GM12892 (cell line): Measurements from ENCODE around the gene LRTM1.

ENCODE experiments used
- DNase-seq: peaks from one replicate; pipeline ENCODE4 v3.0.0; 2011; ENCODE audit not compliant: insufficient read length
- FAIRE-seq: peaks from 2 replicates; lab custom pipeline; 2011; peaks lifted over from hg19 to GRCh38; lab: Jason Lieb, UNC
- POLR2A ChIP-seq: IDR thresholded peaks from 2 replicates; pipeline ENCODE4 v1.6.1; 2011; ENCODE audit warnings: low read depth, low read length, control low read depth
- POLR2AphosphoS5 ChIP-seq: IDR thresholded peaks from 2 replicates; pipeline ENCODE4 v1.6.1; 2011; ENCODE audit warnings: low read depth, low read length, control low read depth
- TAF1 ChIP-seq: IDR thresholded peaks from 2 replicates; pipeline ENCODE4 v1.6.1; 2011; ENCODE audit warnings: low read depth, mild to moderate bottlenecking, control low read depth, low read length, borderline replicate concordance

Gene LRTM1

DNA sequence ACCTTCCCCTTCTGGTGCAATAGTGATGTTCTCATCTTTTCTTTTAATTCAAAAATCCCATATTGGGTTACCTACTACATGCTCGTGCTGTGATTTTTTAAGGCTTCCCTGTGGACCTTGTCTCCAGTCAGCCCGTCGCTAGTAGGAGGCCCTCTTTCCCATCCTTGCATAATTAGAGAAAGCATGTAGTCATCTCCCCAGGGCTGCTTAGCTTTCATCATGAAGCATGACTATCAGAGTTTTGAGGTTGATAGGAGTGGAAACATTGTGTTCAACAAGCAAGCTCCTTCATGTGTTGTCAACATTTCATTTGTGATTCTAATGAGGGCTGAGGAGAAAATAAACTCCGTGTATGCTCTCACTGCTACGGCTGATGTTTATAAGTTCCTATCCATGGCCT lies 8.7 kb upstream of the LRTM1 start:
- TF ChIP-seq TAF1 (no peak), POLR2A (no peak), POLR2AphosphoS5 (no peak)
- FAIRE-seq (no peak), DNase-seq (no peak)

DNA sequence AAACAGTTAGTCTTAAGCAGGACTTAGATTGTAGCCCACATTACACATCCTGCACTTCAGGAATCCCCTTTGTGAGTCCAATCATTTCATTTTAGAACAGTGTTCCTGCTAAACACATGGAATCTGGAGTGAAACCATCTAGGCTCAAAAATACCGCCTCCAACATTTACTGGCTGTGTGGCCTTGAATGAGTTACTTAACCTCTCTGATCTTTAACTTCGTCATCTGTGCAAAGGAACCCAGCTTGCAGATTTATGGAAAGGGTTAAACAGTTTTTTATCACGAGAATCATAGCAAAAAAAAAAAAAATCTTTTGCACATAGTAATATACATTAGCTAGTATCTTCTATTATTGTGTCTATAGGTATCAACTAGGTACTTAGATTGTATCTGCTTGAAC lies 8.0 kb upstream of the LRTM1 start:
- TF ChIP-seq TAF1 (no peak), POLR2AphosphoS5 (no peak)
- FAIRE-seq (no peak), DNase-seq (no peak)

DNA sequence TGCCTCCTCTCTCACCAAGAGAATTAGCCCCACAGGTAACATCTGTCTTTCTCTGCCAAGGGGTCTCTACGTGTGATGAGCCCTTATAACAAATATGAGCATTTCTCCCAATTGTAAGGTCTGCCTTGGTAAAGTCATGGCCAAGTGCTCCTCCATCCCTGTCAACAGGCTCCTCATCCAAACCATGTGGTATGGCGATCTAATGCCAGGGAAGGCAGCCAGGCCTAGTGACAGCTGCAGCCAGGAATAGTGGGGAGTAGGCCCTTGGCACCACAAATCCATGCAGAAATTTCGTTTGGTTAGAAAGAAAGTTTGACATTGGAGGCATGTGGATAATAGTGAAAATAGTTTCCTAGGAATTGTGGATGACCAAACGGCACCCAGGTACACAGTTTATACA lies 4.7 kb upstream of the LRTM1 start:
- FAIRE-seq (no peak), DNase-seq (no peak)
- TF ChIP-seq POLR2A (no peak), TAF1 (no peak), POLR2AphosphoS5 (no peak)

DNA sequence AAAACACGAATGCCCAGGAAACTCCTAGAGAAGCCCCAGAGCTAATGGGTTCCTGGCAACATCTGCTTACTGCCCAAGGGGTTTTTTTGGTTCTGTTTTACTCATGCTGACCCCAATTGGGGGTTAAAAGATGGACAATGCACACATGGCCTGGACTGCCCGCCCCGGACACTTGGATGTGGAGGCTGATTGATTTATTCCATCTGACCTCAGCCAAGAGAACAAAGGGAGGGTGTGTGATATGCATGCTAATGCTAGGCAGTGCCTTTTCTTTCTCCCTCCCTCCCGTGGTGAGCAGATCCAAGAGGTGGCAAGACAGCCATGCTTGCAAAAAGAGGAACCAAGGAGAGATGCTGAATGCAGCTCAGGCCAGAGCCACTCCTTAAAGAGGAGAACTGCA lies 3.3 kb upstream of the LRTM1 start:
- FAIRE-seq (no peak), DNase-seq (no peak)
- TF ChIP-seq POLR2AphosphoS5 (no peak), POLR2A (no peak), TAF1 (no peak)

DNA sequence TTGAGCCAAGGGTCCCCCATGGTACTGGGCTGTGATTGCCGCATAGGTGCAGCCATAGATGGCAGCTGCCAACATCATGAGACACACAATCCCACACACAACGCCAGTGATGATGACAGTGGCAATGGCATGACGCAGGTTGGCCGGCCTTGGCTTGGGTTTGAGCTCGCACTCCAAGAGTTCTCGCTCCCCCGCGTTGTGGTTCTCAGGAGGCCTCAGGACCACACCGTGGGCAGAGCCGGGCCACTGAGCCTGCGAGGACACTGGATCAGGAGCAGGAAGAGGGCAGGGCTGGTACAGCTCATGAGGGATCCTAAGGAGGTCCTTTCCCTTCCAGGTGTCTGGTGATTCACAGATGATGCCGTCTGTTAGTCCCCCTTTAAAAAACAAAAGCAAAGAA lies 9.3 kb downstream of the LRTM1 start:
- no peak for TF ChIP-seq POLR2A
- TF ChIP-seq TAF1, result no peak
- no peak for TF ChIP-seq POLR2AphosphoS5
- no peak for DNase-seq
- FAIRE-seq, result no peak

DNA sequence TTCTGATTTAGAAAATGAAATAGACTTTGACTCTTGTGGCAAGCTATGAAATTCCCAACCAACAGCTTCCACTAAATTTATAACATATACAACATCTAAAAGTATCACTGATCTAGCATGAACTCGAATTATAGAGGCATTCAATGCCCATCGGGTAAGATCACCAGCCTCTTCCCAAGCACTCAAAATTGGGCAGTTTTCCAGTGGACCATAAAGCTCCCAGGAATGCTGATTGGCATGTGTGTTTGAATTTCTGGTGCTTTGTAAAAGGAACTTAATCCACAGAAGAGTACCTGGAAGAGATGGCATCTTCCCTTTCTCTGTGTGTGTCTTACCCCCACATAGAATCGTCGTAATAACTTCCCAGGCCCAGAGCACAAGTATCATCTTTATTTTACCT lies 10.0 kb downstream of the LRTM1 start:
- no peak for TF ChIP-seq POLR2AphosphoS5
- no peak for TF ChIP-seq TAF1
- no peak for TF ChIP-seq POLR2A
- FAIRE-seq (no peak), DNase-seq (no peak)

DNA sequence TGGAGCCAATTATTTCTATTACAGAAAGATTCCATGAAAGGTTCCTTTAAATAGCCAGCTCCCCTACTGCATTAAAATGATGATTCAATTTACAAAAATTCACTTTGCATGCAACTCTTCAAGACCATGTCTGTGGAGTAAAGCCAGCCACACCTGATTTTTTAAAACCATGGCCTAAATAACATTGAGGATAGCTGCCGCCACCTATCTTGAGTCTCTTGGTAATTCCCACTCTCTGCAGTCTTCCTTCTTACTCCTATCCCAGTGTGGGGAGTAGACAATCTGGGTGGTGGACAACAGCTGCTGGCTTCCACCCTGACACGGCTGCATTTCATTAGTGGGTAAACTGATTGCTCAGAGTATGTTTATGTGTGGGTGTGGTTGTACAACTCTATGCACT lies 10.7 kb downstream of the LRTM1 start:
- FAIRE-seq, result no peak
- no peak for DNase-seq
- no peak for TF ChIP-seq TAF1
- no peak for TF ChIP-seq POLR2AphosphoS5
- TF ChIP-seq POLR2A, result no peak

DNA sequence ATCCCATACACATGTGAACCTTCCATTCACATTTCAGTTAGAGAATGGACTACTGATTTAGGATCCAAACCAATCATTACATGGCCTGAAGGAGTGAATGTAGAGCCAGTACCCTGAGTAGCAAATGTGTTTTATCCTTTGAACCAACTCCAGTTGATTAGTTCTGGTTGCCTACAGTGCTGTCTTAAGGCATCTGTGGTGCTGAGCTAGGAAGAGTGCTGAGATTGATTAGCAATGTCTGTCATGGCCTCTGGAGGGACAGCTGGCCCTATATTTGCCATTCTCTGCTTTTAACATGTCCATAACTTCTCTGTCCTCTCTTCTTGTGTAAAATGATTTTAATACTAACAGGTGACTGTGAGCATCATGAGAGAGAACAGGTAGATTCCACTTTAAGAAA lies 11.1 kb downstream of the LRTM1 start:
- TF ChIP-seq TAF1 (no peak), POLR2AphosphoS5 (no peak), POLR2A (no peak)
- DNase-seq (no peak), FAIRE-seq (no peak)

DNA sequence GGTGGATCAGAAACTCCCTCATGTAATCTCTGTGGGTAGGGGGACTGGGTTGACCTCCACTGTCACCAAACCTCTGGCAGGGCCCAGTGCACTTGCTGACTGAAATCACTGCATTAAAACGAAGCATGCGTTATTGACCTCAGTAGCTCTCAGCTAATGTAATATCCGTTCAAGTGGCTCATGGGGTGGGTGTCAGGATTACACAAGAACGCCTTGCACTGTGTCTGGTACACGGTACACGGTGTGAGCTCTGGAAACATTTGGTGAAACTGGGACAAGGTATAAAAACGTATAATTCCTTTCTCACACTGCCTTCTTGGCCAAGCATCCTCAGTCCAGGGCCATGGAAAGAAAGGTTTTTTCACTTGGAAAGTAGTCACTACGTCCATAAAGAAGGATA lies 11.9 kb downstream of the LRTM1 start:
- DNase-seq, result no peak
- no peak for FAIRE-seq
- no peak for TF ChIP-seq POLR2AphosphoS5

DNA sequence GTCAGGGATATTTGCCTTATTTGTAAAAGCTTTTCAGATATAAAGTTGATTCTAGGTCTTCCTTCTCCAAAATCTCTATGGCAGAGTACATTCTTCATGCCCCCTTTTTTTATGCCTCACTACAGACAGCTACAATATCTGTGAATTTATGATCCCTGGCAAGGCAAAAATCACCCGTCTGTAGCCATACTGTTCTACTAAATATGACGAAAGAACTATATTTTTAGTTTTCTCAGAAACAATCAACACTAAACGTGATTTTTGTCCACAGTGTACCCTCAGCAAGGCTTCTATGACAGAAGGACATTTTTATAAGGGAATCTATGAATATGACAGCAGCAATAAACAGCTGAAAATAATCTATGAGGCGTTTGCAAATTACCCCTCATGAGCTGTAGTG lies 12.7 kb downstream of the LRTM1 start:
- DNase-seq, result no peak
- FAIRE-seq, result no peak
- no peak for TF ChIP-seq POLR2AphosphoS5
- TF ChIP-seq POLR2A, result no peak
- no peak for TF ChIP-seq TAF1

DNA sequence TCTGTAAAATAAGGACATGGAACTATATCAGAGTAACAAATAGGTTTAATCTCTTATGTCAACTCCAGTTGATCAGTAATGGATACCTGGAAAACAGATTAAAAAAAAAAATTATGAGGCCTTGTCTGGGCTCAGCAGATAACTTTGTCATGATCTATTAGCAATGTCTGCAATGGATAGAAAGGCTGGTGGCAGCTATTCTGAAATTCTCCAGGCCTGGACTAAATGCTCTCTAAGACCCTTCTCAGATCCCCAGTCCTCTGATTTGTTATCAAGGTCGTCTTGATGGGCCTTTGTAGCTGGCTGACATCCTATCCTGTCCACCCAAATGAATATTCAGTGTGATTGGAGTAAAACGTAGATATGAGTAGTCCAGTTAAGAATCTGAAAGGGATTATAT lies 13.7 kb downstream of the LRTM1 start:
- DNase-seq, result no peak
- FAIRE-seq, result no peak
- TF ChIP-seq POLR2AphosphoS5 (no peak), POLR2A (no peak), TAF1 (no peak)

DNA sequence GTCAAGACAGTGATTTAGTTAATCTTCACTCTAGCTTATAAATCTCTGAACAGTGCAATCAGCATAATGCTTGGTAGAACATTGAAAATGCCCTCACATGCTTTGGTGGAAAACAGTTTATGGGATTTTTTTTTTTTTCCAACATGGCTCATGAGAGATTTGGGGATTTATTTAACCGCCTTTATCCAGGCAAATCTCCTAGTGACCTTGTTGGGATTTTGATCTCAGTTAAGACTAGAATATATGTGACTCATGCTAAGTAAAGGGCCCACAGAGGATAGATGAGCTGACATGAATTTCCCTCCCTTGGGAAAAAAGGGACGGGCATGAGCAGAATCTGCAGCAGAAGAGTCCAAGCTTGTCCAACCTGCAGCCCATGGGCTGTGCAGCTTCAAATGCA lies 18.7 kb downstream of the LRTM1 start:
- FAIRE-seq (no peak), DNase-seq (no peak)
- no peak for TF ChIP-seq POLR2A
- TF ChIP-seq POLR2AphosphoS5, result no peak
- TF ChIP-seq TAF1, result no peak

DNA sequence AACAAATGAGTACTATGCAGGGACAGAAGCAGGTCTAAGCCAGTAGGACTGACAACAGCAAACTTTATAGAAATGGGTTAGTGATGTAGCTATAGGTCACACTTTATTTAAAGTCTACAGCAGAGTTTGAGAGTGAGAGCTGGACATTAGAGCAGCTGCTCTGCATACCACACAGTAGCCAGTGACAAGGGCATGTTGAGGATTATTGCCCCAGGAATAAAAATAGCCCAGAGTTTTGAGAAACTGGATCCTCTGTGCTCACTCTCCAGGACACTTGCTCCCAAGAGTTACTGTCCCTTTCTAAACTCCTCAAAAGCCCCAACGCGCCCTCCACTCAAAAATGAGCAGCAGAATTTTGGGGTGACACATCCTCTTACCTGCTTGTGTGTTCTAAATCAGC lies 21.1 kb downstream of the LRTM1 start:
- TF ChIP-seq TAF1, result no peak
- TF ChIP-seq POLR2AphosphoS5, result no peak
- TF ChIP-seq POLR2A, result no peak
- DNase-seq, result no peak
- no peak for FAIRE-seq

DNA sequence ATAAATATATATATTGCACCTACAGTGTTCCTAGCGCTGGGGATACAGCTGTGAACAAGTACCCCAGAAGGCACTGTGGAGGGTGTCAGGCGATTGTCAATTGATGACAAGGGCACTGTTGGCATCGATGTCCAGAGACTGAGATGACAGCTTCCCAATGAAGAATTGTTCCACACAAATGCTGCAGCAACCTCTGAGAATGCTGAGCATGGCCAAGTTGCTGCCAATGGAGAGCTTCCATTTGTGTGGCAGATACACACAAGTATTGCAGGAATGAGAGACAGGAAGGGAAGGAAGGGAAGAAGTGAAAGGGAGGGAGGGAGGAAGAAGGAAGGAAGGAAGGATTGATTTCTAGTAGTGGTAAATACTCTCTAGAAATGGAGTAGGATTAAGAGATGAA lies 21.9 kb downstream of the LRTM1 start:
- TF ChIP-seq POLR2A (no peak), POLR2AphosphoS5 (no peak), TAF1 (no peak)
- FAIRE-seq, result no peak
- DNase-seq, result no peak
